ENCODE data around the gene SCAP.

SCAP gene

DNA sequence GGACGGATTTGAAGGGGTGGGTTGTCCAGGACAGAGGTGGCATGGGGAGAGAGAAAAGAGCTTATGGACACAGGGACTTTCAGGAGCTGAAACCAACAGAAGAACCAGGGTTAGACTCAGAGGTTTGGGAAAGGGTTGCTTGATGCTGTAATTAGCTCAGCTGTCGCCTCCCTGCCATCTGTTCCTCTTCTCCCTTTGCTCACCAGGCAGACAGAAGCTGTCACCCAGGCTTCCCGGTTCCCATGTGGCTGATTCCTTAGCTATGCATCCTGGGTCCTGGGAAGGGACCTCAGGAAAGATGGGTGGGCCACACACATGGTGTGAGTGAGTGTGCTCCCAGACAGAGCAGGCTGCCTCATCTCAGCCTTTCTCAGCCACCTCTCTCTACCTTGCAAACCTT is 80.9 kb downstream of the SCAP start:
- TF ChIP-seq ZNF274 (IDR thresholded peaks at IDR 0.05; ENCODE audit: low read depth, low read length), result no peak
- no peak overlapping the region for H3K4me3 ChIP-seq (ENCODE audit: low read length)

DNA sequence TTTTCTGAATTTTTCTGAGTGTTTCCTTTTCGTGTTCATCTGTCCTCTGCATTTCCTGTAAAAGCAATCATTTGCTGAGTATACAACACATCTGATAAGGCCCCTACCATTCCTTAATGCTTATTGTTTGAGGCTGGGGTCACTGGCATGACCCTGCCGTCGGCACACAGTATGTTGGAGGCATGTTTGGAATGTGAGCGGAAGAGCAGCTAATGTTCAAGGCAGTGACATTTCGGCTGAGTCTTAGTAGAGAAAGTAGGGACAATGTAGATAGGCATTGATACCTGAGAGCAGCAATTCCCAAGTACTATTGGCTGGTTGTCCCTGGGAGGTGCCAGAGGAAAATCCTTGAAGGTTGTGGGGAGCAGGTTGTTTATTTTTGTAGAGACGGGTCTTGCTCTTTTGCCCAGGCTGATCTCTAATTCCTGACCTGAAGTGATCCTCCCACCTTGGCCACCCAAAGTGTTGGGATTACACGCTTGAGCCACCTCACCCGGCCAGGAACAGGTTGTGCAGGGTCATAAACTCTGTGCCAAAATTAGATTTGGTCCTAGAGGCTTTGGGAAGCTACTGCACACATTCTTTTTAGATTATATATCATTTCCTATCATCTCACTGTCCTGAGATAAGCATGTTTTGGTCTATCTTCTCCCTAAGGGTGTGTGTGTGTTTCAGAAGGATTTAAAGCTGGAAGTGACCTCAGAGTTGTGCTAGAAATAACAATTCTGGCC is 81.4 kb downstream of the SCAP start:
- TF ChIP-seq ZNF274 (IDR thresholded peaks at IDR 0.05; ENCODE audit: low read depth, low read length), result no peak
- no peak overlapping the region for H3K4me3 ChIP-seq (ENCODE audit: low read length)

DNA sequence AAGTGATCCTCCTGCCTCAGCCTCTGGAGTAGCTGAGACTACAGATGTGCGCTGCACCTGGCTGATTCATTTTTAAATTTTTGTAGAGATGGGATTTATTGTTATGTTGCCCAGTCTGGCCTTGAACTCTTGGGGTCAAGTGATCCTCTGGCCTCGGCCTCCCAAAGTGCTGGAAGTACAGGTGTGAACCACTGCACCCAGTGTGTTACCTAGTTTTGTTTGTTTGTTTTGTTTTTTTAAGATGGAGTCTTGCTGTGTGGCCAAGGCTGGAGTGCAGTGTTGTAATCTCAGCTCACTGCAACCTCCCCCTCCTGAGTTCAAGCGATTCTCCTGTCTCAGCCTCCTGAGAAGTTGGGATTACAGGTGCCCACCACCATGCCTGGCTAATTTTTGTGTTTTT is 82.8 kb downstream of the SCAP start:
- TF ChIP-seq ZNF274 (IDR thresholded peaks at IDR 0.05; ENCODE audit: low read depth, low read length), result no peak
- no peak overlapping the region for H3K4me3 ChIP-seq (ENCODE audit: low read length)

DNA sequence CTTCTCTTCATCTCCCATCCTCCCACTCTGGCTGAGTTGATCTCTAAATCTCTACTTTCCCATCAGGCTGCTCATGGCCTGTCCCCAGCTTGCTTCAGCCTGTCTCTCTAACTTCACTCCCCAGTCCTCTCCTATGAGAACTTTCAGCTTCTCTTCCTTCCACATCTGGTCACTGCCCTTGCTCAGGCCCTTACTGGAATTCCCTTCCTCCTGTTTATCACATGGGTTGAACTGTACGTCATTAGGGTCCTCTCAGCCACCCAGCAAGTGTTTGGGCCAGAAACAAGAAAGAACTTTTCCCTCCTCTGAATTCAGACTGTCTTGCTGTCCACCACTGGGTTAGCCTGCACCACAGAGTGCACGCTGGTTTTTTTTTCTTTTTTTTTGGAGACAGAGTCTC is 89.9 kb downstream of the SCAP start:
- TF ChIP-seq ZNF274 (IDR thresholded peaks at IDR 0.05; ENCODE audit: low read depth, low read length), result no peak
- no peak overlapping the region for H3K4me3 ChIP-seq (ENCODE audit: low read length)

DNA sequence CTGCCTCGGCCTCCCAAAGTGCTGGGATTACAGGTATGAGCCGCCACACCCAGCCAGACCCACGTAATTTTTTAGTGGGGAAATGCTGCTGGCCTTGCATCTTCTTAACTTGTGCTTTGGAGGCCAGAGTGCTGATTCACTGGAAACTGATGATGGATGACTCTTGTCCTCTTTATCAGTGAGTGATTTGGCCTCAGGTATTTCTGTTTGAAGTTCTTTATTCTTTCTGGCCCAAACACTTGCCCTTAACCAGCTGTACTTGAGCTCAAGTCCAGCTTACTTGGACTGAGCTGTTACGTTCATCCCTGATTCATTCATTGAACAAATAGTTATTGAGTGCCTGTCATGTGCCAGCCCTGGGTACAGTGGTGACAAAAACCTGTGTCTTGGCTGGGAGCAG is 90.7 kb downstream of the SCAP start:
- TF ChIP-seq ZNF274 (IDR thresholded peaks at IDR 0.05; ENCODE audit: low read depth, low read length), result no peak
- no peak overlapping the region for H3K4me3 ChIP-seq (ENCODE audit: low read length)

DNA sequence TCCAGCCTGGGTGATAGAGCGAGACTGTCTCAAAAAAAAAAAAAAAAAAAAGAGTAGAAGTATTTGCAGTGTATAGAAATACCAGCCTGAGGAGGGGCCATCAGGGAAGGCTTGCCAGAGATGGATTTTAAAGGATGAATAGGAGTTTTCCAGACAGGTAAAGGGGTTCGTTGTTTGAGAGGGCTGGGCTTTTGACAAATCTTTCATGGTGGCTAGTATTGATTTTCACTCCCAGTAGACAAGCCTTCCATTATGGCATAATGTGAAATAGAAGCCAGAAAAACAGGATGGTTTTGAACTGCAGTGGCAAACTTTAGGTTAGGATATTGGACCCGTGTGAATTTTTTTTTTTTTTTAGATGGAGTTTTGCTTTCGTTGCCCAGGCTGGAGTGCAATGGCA is 91.3 kb downstream of the SCAP start:
- H3K4me3 ChIP-seq (ENCODE audit: low read length), result no peak overlapping the region
- no peak for TF ChIP-seq ZNF274 (IDR thresholded peaks at IDR 0.05; ENCODE audit: low read depth, low read length)

DNA sequence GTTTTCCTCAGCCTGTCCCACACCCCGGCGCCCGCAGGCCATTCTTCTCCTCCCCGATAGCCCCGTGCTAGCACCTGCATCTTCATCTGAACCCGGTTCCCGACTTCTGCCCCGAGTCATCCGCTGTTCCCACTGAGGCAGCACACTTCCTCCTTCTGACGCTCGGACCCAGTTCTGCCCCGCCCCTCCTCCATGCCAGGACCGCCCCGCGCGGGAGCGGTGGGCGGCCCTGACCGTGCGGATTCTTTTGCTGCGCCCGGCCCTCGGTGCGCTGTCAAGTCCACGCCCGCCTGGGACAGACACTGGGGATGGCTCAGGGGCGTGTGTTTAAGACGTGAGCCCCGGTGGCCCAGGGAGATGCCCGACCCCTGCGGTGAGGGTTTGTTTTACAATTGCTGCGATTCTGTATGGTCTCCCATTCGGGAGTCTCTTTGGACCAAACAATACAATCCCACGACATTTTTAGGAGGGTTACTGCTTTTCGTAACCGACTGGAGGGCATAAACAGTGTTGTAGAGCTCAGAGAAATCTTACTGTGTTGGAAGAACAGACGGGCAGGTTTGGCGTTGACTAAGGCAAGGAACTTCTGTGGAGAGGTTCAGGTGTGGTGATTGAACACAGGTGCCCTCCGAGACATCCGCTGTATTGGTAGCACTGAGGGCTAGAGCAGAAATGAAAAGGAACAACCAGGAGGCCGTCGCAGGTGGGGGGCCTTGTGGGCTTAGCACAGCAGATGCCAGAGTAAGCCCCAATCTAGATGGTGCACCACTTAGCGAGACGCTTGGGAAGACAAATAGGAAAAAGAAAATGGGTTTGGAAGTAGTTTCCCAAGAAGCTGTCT is 94.2 kb downstream of the SCAP start:
- H3K4me3 ChIP-seq (ENCODE audit: low read length), result peak overlapping the region; percentile 75
- no peak for TF ChIP-seq ZNF274 (IDR thresholded peaks at IDR 0.05; ENCODE audit: low read depth, low read length)

DNA sequence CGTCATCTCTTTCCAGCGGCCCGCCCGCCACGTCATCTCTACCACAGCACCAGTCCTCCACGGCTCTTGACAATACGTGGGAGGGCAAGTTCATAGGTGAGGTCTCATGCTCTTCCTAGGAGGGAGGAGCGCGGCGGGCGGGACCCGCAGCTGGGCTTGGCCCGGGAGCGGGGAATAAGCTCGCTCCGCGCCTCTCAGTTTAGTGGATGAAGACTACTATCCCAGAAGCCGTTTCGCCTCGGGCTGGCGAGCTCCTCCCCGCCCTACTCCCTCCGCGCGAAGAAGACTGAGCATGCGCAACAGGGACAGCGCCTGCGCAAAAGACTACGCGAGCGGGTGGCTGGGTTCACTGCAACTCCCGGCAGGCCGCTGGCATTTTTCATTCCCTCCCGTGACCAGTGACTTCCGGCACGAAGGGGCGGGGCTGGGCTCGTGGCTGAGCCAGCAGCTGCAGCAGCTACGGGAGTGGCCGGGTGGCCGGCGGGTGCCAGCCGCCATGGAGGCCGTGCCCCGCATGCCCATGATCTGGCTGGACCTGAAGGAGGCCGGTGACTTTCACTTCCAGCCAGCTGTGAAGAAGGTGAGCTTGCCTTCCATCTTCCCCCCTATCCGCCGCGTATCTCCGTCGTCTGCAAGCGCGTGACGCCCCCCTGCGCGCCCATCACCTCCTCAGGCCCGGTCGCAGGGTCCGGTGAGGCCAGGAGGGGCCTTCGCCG is 95.0 kb downstream of the SCAP start, which contains the start of gene PTPN23:
Gene PTPN23 (plus strand): TSS at position 421 of the 716 bp plus-strand sequence. CDS start 76 bp downstream, at position 497.
- H3K4me3 ChIP-seq (ENCODE audit: low read length), result peak within 1 kb of the TSS; percentile 86
- no peak for TF ChIP-seq ZNF274 (IDR thresholded peaks at IDR 0.05; ENCODE audit: low read depth, low read length)

DNA sequence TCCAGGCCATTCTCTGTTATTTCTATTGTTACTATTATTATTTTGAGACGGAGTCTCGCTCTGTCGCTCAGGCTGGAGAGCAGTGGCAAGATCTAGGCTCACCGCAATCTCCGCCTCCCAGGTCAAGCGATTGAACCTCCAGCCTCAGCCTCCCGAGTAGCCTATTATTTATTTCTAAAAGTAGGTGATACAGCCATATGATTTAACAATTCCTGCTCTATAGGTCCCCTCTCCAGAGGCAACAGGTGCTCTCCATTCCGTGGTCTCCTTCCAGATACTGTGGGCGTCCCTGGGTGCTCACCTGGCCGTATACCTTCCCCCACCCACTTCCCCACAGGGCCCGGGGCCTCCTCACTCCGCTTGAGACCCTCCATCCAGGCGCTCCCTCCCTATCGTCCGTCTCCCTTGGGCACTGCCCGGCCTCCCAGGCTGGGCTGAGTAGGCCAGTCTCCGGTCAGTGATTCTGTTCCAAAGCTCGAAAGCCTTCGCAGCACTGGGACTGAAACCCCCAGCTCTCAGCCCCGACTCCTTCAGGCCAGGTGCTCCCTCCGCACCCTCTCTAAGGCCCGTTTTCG is 95.6 kb downstream of the SCAP start:
- peak overlapping the region; percentile 86 for H3K4me3 ChIP-seq (ENCODE audit: low read length)
- TF ChIP-seq ZNF274 (IDR thresholded peaks at IDR 0.05; ENCODE audit: low read depth, low read length), result no peak

DNA sequence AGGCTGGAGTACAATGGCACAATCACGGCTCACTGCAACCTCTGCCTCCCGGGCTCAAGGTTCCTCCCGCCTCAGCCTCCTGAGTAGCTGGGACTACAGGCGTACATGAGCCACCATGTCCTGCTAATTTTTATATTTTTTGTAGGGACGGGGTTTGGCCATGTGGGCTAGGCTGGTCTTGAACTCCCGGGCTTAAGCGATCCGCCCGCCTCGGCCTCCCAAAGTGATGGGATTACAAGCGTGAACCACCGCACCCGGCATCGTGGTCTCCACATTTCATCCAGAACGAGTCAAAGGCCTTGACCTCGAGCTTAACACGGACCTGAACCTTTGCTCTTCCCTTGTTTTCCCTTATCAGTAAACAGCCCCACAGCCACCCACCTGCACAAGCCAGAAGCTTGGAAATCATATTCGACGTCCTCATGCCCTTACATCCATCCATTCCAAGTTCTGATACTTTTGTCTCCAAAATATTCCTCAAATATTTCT is 96.3 kb downstream of the SCAP start:
- TF ChIP-seq ZNF274 (IDR thresholded peaks at IDR 0.05; ENCODE audit: low read depth, low read length), result no peak
- H3K4me3 ChIP-seq (ENCODE audit: low read length), result peak overlapping the region; percentile 86

DNA sequence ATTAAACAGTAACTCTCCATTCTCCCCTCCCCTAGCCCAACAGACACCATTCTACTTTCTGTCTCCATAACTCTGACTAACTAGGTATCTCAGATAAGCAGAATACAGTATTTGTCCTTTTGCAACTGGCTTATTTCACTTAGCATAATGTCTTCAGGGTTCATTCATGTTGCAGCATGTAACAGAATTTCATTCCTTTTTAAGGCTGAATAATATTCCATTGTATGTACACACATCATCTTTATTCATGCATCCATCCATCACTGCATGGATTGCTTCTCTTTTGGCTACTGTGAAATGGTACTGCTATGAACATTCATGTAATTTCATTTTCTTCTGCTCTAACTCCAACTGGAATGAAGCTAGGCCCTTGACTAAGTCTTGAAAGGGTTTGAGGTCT is 96.9 kb downstream of the SCAP start:
- H3K4me3 ChIP-seq (ENCODE audit: low read length), result no peak overlapping the region
- no peak for TF ChIP-seq ZNF274 (IDR thresholded peaks at IDR 0.05; ENCODE audit: low read depth, low read length)

DNA sequence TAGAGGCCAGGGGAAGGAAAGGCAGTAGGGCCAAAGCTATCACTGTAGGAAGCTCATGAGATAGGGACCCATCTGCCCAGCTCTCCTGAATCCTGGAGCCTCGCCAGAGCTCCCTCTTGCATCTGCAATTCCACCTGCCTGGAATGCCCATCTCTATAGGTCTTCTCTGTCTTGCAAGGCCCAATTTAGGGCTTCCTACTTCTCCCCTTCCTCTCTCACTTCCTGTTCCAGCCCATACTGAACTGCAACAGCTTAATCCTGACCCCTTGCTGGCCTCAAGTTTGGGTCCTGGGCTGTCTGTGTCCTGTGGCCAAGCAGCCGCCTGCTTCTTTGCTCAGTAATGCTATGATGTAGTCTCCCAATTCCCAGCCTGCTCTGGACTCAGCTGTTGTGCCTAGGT is 98.6 kb downstream of the SCAP start:
- no peak for TF ChIP-seq ZNF274 (IDR thresholded peaks at IDR 0.05; ENCODE audit: low read depth, low read length)
- no peak overlapping the region for H3K4me3 ChIP-seq (ENCODE audit: low read length)

DNA sequence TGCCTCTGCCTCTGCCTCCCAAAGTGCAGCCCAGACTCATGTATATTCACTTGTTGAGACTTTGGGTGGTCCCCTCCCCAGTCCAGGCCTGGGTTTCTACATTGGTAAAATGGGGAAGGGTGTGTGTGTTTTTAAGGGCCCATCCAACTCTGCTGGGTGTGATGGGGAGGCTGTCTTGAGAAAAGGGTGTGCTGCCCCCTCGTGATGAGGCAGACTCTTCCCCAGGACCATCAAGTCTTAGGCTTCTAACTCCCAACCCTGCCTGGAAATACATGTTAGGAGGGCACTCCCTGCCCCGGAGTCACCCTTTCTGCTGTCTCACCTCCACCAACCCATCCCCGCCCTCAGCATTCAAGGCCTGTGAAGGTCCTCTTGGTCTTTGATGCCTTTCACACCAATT is 99.3 kb downstream of the SCAP start:
- no peak overlapping the region for H3K4me3 ChIP-seq (ENCODE audit: low read length)
- TF ChIP-seq ZNF274 (IDR thresholded peaks at IDR 0.05; ENCODE audit: low read depth, low read length), result no peak

DNA sequence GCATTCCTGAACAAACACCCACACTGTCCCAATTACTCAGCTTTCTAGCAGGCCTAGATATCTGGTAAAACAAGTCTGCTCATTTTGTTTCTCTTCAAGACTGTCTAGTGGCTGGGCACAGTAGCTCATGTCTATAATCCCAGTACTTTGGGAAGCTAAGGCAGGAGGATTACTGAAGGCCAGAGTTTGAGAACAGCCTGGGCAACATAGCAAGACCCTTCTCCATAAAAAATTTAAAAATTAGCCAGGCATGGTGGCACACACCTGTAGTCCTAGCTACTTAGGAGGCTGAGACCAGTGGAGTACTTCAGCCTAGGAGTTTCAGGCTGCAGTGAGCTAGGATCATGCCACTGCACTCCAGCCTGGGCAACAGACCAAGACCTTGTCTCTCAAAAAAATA is 101.2 kb downstream of the SCAP start:
- TF ChIP-seq ZNF274 (IDR thresholded peaks at IDR 0.05; ENCODE audit: low read depth, low read length), result no peak
- no peak overlapping the region for H3K4me3 ChIP-seq (ENCODE audit: low read length)

All from GM08714 (cell line).